GM21619 (cell line): ENCODE measurements around the gene CFAP45.

Source experiments
- ATAC-seq: cut with Tn5 transposase; IDR thresholded peaks from one replicate; pipeline ENCODE4 v1.9.1; 2021; ENCODE audit not compliant: unreplicated experiment

CFAP45 gene

GRCh38 chr1:159828581-159829272, 71.2 kb downstream of the CFAP45 start:
- ATAC-seq: no peak

- no peak for ATAC-seq
These were observed 71.8 kb downstream of the CFAP45 start for GRCh38 chr1:159828176-159828575.

GRCh38 chr1:159827549-159827948, 72.4 kb downstream of the CFAP45 start:
- ATAC-seq: no peak

GRCh38 chr1:159827102-159827490, 72.9 kb downstream of the CFAP45 start:
- no peak for ATAC-seq

- ATAC-seq: peak; percentile 44
These were observed 73.4 kb downstream of the CFAP45 start, which contains the start of gene SLAMF8 for GRCh38 chr1:159826441-159827101. Gene SLAMF8, plus strand, starts transcription at chr1:159826873. Its CDS starts 26 bp downstream, at chr1:159826899.

GRCh38 chr1:159825564-159825963, 74.4 kb downstream of the CFAP45 start:
- no peak for ATAC-seq

GRCh38 chr1:159823406-159823805, 76.6 kb downstream of the CFAP45 start:
- ATAC-seq: no peak
